Stromal cell of bone marrow (primary cell): ENCODE measurements around the gene TP73.

Source experiments
- DNase-seq: peaks from one replicate; pipeline ENCODE4 v3.0.0-alpha.2; 2012; ENCODE audit warnings: low read depth

TP73 gene

GRCh38 chr1:3634059-3634800, 18.1 kb upstream of the TP73 start:
- no peak for DNase-seq

GRCh38 chr1:3636080-3636479, 16.2 kb upstream of the TP73 start:
- no peak for DNase-seq

DNA sequence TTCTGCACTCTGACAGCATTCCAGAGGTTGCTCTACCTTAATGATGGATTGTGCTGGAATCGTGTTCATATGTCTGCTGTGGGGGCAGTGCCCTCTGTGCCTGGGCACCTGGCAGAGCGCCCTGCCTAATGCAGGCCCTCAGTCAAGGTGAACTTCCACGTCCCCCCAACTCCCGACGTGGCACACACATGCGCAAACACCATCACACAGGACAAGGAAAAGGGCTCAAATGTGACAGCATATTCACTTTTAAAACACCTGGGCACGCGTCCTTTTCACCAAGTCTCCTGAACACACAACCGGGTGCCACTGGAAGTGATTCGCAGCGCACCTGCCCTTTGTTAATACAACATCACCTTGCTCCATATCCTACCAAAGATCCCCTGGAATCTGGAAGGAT, 15.8 kb upstream of the TP73 start:
- DNase-seq = no peak

- DNase-seq = no peak
Measured at GRCh38 chr1:3638027-3638426, 14.3 kb upstream of the TP73 start.

DNA sequence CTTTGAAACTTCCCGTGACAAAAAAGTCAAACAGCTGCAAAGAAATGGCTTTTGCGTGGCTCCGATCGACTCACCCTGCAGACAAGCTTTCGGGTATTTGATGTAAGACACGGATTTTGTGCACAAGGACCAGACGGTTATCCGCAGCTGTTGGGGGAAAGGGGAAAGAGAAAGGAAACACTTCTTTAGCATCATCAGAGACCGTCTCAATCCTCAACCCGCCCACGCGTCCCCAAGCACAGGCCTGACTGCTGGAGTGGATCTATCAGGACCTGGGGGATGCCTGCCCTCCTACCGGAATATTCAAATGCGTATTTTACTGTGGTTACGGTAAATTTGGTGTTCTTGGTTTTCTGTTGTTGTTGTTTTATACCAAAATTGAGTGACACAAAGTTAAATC, 13.6 kb upstream of the TP73 start:
- DNase-seq = no peak

DNA sequence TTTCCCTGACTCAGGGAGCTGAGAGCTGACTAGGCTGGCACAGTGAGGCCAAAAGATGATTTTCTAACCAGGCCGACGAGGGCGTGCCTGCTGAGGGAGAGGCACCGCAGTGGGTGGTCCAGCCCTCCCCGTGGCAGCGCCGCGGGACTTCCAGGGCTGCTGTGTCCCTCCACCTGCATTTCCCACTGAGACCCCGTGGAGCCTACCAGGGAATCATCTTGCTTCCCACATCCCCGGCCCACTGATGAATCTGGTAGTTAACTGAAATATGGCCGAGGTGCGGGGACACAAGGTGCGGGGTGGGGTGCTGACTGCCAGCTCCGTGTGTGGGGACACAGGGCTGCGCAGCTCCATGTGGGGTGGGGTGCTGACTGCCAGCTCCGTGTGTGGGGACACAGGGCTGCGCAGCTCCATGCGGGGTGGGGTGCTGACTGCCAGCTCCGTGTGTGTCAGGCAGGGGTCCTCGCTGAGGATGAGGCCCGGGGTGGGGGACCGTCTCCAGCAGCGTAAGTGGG, 12.9 kb upstream of the TP73 start:
- DNase-seq = no peak

DNA sequence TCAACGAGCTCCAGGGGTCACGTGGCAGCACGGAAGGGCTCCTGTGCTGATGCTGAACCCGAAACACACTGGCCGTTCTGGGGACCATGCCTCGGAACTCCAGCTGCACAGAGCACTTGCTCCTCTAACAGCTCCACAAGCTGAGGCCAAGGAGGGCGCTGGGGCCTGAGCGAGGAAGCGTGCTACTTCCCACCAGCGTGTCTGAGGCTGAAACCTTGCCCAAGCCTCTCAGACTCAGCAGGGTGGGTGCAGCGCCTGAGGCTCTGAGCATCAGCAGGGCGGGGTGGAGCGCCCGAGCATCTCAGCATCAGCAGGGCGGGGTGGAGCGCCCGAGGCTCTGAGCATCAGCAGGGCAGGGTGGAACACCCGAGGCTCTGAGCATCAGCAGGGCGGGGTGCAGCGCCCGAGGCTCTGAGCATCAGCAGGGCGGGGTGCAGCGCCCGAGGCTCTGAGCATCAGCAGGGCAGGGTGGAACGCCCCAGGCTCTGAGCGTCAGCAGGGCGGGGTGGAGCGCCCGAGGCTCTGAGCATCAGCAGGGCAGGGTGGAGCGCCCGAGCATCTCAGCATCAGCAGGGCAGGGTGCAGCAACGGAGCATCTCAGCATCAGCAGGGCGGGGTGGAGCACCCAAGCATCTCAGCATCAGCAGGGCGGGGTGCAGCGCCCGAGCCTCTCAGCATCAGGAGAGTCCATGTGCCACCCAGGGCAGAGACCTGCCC, 12.0 kb upstream of the TP73 start:
- DNase-seq = no peak

GRCh38 chr1:3641046-3641760, 11.1 kb upstream of the TP73 start:
- no peak for DNase-seq

GRCh38 chr1:3641816-3642215, 10.5 kb upstream of the TP73 start:
- DNase-seq = no peak

- DNase-seq = no peak
Measured at GRCh38 chr1:3642919-3643675, 9.2 kb upstream of the TP73 start.

GRCh38 chr1:3644273-3644672, 8.0 kb upstream of the TP73 start:
- no peak for DNase-seq

GRCh38 chr1:3645247-3645646, 7.1 kb upstream of the TP73 start:
- DNase-seq = no peak

DNA sequence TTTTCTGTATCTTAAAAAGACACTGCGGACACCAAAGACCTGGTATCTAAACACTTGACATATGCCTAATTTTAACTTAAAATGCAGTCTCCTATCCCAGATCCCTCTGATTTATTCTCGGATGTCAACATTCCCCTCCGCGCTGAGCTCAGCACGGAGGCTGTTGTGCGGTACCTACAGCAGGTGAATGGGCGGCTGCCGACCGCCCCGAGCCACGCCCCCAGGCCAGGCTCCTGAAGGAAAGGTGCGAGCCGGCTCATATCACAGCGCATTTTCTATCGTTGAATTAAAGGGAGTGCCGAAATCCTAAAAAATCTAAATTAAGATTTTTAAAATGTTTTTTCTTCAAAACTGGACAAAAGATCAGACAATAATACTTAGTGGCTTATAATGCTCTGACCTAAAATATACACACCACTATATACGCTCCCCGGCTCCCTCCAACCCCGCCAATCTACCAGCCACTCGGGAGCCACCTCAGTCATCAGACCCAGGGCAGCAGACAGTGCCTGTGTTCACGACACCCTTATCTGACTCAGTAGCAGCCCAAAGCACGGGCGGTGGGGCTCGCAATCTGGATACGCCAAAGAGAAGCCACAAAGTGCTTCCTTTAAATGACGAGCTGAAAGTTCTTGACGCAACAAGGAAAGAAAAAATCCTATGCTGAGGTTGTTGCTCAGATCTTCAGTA, 6.5 kb upstream of the TP73 start:
- no peak for DNase-seq

GRCh38 chr1:3646596-3646995, 5.7 kb upstream of the TP73 start:
- DNase-seq = no peak

GRCh38 chr1:3649342-3650247, 2.7 kb upstream of the TP73 start, which contains the start of gene WRAP73:
WRAP73 (minus strand) TSS chr1:3650103; CDS start chr1:3649999, 104 bp downstream.
- peak; percentile 80 for DNase-seq

- no peak for DNase-seq
Measured at GRCh38 chr1:3650248-3651025, 1.9 kb upstream of the TP73 start.

DNA sequence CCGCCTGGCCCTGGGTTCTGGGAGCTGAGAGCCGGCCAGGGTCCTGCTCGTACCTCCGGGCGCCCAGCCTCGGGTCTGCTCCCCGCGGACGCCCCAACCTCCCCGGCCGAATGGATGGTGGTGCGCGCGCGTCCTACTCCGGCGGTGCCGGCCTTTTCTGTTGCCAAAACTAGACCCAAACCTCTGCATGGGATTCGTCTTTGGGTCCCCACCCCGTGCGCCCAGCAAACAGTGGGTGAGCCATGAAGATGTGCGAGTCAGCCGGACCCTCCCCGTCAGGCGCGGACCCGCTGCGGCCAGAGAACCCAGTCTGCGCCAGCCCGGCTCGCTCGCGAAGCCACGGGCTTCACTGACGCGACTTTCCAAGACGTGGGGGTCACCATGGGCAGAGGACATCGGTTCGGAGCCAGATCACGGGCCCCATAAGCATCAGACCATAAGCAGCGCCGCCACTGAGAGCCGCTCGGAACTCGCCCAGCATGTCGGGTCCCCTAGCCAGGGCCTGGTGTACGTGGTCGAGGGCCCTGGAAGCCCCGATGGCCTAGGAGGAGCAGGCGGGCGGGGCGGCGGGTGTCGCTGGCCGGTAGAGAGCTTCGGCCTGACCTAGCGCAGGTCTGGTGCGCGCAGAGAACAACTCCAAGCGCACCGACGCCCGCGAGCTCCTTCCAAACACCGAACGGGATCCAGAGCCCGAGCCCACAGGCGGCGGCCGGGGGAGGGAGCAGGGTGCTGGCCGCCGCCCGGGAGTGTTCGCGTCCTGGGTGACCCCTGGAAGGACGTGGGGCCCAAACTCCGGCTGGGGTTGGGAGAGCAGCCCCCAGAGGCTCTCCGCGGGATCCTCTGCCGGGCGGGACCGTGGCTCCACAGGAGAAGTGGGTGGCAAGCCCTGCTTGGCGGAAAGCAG, 1.0 kb upstream of the TP73 start:
- no peak for DNase-seq

GRCh38 chr1:3652548-3653285, 401 bp downstream of the TP73 start:
- DNase-seq = no peak
